Upper lobe of right lung (tissue), 1 donor: ENCODE results near the gene KRT36. TPM values are rescaled to one million over a fixed set of nuclear protein-coding genes. Genes with fewer than 3 reads are reported as not detected.

Experiments
- ATAC-seq: fragments of 200-7000 bp; cut with Tn5 transposase; one replicate; pipeline ENCODE4 v1.9.1; 2020; ENCODE audit warnings: mild to moderate bottlenecking, moderate library complexity
- DNase-seq: peaks from one replicate; pipeline ENCODE4 v3.0.0-alpha.2; 2020
- H3K27ac ChIP-seq: fragments of 200-600 bp; one replicate; pipeline ENCODE4 v1.8.0; 2022
- H3K27me3 ChIP-seq: fragments of 200-600 bp; one replicate; pipeline ENCODE4 v1.8.0; 2022; ENCODE audit warnings: mild to moderate bottlenecking
- H3K36me3 ChIP-seq: fragments of 200-600 bp; one replicate; pipeline ENCODE4 v1.8.0; 2022
- H3K4me1 ChIP-seq: fragments of 200-600 bp; one replicate; pipeline ENCODE4 v1.8.0; 2022
- H3K4me3 ChIP-seq: fragments of 200-600 bp; one replicate; pipeline ENCODE4 v1.8.0; 2022; ENCODE audit warnings: mild to moderate bottlenecking
- H3K9me3 ChIP-seq: fragments of 200-600 bp; one replicate; pipeline ENCODE4 v1.8.0; 2022
- CTCF ChIP-seq: fragments of 200-600 bp; IDR thresholded peaks from one replicate; pipeline ENCODE4 v1.8.0; 2022; ENCODE audit warnings: antibody characterized with exemption
- intact Hi-C: fragments of 100-400 bp; cut with DNase I; formaldehyde crosslinking; loops from one replicate; pipeline ENCODE4 v1.11.0; 2022
- total RNA-seq: library from RNA; stranded (reverse); fragmentation: NEBNext Ultra II Directional; extraction: Animal tissue kit (Norgen Biotek cat#: 25700); gene quantifications from one replicate; pipeline ENCODE4 v1.2.1, GENCODE V29; 2021
- donor health status: DM: no; HTN: yes; CAD: no; lungs with severe emphysema.

KRT36 gene
- total RNA-seq, 1 donor from 2014 or later, result not detected

- DNase-seq, result no peak
- H3K27ac ChIP-seq, result no peak overlapping the region
- ATAC-seq, result no peak
- no peaks in the 10 kb centered on the region for H3K4me1 ChIP-seq
- TF ChIP-seq CTCF, result no peak
- no peaks in the 10 kb centered on the region for H3K36me3 ChIP-seq
- peaks cover 4% of the 10 kb centered on the region for H3K27me3 ChIP-seq
- intact Hi-C loops, result no loop called here
- H3K4me3 ChIP-seq, result no peak overlapping the region
- H3K9me3 ChIP-seq, result no peaks in the 10 kb centered on the region
Observed at GRCh38 chr17:41483991-41484826, 5.5 kb downstream of the KRT36 start.

GRCh38 chr17:41483531-41483930 is 6.2 kb downstream of the KRT36 start:
- no peak for ATAC-seq
- Histone ChIP-seq H3K4me3 (no peak overlapping the region), H3K36me3 (no peaks in the 10 kb centered on the region), H3K27ac (no peak overlapping the region), H3K9me3 (no peaks in the 10 kb centered on the region), H3K27me3 (peaks cover 4% of the 10 kb centered on the region), H3K4me1 (no peaks in the 10 kb centered on the region)
- TF ChIP-seq CTCF, result no peak
- DNase-seq, result no peak
- intact Hi-C loops, result no loop called here

GRCh38 chr17:41481036-41481435 is 8.7 kb downstream of the KRT36 start, which contains the start of gene KRT35:
Gene KRT35, minus strand, starts transcription at chr17:41481151. Its CDS starts 54 bp downstream, at chr17:41481097.
- peak; percentile 33 for DNase-seq
- Histone ChIP-seq H3K4me1 (no peaks in the 10 kb centered on the region), H3K27me3 (no peaks in the 10 kb centered on the region), H3K27ac (no peak within 1 kb of the TSS), H3K36me3 (no peaks in the 10 kb centered on the region), H3K9me3 (no peaks in the 10 kb centered on the region), H3K4me3 (no peak within 1 kb of the TSS)
- TF ChIP-seq CTCF, result no peak
- intact Hi-C loops, result no loop called here
- ATAC-seq, result no peak

GRCh38 chr17:41480581-41480980 is 9.1 kb downstream of the KRT36 start:
- ATAC-seq, result no peak
- Histone ChIP-seq H3K27ac (no peak overlapping the region), H3K4me3 (no peak overlapping the region), H3K27me3 (no peaks in the 10 kb centered on the region), H3K4me1 (no peaks in the 10 kb centered on the region), H3K36me3 (no peaks in the 10 kb centered on the region), H3K9me3 (no peaks in the 10 kb centered on the region)
- TF ChIP-seq CTCF, result no peak
- intact Hi-C loops, result no loop called here
- peak; percentile 52 for DNase-seq

- intact Hi-C loops, result no loop called here
- Histone ChIP-seq H3K27me3 (no peaks in the 10 kb centered on the region), H3K9me3 (no peaks in the 10 kb centered on the region), H3K4me3 (no peak overlapping the region), H3K27ac (no peak overlapping the region), H3K4me1 (no peaks in the 10 kb centered on the region), H3K36me3 (no peaks in the 10 kb centered on the region)
- ATAC-seq, result no peak
- DNase-seq, result no peak
- TF ChIP-seq CTCF, result no peak
Observed at GRCh38 chr17:41480136-41480535, 9.6 kb downstream of the KRT36 start.
